HG03520 (cell line): Measurements from ENCODE around the gene TBC1D1.
"Not testable (repeated sequence)": the region's sequence is repeated elsewhere in the genome, so short reads cannot be mapped to it uniquely, and the experiment has no call there.

ENCODE experiments used
- ATAC-seq: cut with Tn5 transposase; IDR thresholded peaks from one replicate; pipeline ENCODE4 v1.9.1; 2021; ENCODE audit warnings: mild to moderate bottlenecking, moderate library complexity; ENCODE audit not compliant: unreplicated experiment

Gene TBC1D1

DNA sequence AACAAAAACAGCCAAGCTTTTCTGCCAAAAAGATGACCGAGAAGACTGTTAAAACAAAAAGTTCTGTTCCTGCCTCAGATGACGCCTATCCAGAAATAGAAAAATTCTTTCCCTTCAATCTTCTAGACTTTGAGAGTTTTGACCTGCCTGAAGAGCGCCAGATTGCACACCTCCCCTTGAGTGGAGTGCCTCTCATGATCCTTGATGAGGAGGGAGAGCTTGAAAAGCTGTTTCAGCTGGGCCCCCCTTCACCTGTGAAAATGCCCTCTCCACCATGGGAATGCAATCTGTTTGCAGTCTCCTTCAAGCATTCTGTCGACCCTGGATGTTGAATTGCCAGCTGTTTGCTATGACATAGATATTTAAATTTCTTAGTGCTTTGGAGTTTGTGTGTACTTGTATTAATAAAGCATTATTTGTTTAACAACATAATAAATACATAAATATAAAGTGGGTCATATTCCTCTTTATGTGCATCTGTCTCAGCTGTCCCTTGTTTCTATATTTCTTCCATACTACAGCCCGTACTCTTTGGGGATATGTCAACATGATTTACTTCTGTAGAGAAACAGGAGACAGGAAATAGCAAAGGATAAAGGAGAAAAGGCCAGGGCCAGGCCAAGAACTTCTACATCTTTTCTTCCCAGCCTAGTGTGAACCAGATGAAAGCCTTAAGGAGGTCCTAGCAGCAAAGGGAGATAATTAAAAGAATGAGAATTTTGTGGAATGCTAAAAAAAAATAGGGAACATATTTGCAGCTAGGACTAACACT lies 70.0 kb downstream of the TBC1D1 start:
- no peak for ATAC-seq

DNA sequence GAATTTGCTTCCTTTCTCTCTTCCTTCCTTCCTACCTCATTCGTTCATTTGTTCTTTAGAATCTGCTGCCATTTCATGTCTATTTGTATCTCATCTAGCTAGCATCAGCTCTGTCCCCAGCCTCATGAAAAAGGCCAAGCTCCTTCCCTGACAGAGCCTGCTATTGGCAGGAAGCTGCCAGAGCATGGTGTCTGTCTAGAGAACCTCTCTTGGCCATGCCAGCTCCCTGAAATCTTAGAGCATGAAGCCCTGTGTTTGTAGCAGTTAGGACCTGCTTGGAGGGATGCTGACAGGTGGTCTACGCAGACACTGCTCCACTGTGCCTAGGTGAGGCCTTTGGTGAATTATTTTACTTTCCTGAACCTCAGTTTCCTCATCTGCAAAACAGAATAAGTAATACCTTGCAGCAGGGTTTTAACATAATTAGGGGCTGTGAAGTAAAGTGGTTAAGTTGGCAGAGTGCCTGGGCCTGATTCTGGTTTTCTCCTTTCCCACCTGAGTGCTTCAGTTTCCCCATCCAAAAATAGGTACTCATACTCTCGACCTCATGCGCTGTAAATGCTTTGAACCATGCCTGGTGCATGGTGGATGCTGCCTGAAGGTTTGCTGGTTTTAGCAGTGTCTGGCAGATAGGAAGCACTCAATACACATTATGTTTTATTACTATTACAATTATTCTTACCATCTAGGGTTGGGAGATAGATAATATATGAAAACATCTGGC lies 74.0 kb downstream of the TBC1D1 start:
- no peak for ATAC-seq

DNA sequence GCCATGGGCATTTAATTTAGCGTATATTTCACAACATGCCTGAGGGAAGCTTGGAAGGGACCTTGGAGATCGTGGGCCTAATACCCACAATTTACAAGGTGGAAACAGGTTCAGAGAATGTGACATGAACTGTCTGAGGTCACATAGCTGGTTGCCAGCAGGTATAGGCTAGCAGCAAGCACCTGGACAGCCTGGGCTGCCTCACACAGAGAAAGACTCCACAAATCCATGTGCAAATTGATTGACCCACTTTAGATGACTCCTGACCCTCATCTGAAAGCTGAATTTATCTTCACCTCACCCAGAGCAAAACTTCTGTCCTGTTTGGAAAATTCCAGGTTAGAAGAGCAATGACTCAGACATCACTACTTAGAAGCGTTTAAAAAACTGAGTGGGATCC lies 75.2 kb downstream of the TBC1D1 start:
- ATAC-seq, result no peak

DNA sequence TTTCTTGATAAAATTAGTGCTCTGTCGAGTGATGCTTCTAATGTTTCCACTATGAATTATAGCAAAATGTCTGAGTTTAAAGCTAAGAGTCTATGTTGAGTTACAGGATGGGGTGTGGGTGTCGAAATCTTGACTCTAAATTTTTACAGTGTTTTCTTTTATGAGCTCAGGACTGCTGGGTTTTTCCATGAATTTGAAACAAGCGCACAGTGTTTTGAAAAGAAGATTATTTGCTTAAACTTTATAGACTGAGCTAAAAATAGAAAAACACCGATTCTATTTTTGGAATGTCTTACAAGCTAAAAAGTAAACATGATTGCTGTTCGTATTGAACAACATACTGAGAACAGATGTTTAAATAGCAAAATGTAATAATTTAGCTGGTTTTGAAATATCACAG lies 76.9 kb downstream of the TBC1D1 start:
- ATAC-seq, result no peak

DNA sequence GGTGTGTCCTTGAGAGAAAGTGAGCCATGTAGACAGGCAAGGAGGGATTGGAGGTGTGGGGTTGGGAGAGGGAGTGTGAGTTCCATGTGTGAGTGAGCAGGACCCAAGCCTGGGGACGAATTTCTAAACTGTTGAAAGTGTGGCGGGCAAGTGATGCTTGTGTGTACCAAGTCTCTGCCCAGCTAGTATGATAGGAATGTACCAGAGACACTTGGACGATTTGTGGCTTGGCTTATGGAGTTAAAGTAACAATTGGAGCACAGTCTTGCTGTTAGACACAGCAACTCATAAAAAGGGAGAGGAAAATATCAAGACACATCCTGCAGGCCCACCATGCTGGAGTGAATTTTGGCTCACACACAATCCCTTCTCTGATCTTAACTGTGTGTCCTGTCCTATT lies 77.9 kb downstream of the TBC1D1 start:
- ATAC-seq, result no peak

DNA sequence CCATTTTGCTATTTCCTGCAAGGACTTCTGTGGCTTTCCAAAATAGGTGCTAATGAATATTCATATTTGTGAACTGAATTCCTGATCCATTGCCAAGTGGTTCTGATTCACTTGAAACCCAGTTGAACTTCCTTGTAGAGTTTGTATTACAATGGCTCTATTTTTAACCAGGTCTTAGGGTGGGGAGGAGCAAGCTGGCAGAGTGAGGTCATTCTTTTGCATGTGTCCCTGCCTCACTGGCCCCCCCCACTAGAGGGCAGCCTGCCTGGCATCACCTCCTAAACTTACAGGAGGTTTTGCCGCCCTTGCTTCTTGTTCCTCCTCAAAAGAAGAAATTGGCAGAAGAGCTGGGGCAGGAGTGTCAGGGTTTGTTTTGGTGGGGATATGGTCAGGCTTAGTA lies 79.8 kb downstream of the TBC1D1 start:
- ATAC-seq, result peak; percentile 67

DNA sequence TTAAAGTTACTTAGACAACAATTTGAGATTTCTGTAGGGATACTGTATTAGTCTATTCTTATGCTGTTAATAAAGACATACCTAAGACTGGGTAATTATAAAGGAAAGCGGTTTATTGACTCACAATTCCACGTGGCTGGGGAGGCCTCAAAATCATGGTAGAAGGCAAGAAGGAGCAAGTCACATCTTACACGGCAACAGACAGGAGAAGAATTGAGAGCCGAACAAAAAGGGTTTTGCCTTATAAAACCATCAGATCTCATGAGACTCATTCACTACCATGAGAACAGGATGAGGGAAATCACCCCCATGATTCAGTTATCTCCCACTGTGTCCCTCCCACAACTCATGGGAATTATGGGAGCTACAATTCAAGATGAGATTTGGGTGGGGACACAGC lies 80.3 kb downstream of the TBC1D1 start:
- no peak for ATAC-seq

DNA sequence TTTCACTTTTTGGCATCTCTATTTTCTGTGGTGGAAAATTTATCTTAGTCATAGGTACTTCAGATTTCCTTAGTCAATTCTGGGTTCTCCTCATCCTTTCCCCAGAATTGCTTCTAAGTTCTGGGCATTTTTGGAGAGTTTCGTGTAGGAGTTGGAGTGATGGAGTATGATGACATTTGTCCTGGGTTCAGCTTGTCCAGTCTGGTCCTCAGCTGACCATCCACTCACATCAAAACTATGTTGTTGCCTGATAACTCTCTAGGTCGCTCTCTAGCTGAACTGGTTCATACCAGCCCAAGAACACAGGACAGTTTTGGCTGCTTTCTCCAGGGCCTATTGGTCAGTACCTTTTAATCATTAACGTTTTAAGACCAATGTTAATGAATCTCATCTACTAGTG lies 82.6 kb downstream of the TBC1D1 start:
- ATAC-seq, result no peak

DNA sequence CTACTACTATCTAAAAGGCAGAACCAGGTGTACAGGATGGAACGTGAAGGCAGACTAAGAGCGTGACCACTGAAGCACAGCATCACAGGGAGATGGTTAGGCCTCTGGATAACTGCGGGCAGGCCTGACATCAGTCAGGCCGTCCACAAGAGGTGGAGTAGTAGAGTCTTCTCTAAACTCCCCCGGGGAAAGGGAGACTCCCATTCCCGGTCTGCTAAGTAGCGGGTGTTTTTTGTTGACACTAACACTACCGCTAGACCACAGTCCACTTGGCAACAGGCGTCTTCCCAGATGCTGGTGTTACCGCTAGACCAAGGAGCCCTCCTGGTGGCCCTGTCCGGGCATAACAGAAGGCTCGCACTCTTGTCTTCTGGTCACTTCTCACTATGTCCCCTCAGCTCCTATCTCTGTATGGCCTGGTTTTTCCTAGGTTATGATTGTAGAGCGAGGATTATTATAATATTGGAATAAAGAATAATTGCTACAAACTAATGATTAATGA lies 84.5 kb downstream of the TBC1D1 start:
- ATAC-seq, result not testable (repeated sequence)

DNA sequence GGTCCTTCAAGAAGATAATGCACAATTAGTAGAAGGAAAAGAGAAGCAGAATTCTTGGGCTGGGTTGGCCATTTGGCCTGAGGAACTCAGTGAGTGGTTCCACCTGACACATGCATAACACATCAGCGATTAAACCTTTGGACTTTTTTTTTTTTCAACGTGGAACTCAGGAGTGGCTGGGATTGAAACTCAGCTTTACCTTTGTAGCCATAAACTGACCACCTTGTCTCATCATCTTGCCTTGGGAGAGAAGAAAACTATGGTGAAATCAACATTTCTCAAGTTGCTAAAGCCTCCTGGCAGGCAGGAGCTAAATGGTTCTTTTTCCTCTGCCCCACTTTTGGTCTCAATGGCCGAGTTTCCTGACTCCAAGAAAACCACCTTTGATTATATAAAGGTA lies 85.6 kb downstream of the TBC1D1 start:
- ATAC-seq, result no peak

DNA sequence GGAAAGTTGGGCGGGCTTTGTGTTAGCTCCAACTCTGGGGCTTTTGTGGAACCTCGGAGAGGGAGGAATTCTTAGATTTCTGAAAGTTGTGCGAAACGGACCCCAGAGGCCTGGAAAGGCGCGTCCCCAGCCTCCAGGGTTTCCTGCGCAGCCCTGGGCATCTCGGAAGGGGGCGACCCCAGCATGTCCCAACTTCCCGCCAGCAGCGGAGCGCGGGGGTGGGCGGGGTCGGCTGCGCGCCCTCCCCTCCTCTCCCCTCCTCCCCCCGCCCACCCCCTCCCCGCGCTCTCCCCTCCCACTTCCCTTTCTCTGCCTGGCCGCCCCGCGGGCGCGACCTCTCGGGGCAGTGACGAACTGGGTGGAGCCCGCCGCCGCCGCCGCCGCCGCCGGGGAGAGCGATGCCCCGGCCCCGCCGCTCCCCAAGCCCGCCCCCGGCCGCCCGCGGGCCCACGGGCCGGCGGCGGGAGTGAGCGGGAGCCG lies 86.1 kb downstream of the TBC1D1 start:
- ATAC-seq, result peak; percentile 76

DNA sequence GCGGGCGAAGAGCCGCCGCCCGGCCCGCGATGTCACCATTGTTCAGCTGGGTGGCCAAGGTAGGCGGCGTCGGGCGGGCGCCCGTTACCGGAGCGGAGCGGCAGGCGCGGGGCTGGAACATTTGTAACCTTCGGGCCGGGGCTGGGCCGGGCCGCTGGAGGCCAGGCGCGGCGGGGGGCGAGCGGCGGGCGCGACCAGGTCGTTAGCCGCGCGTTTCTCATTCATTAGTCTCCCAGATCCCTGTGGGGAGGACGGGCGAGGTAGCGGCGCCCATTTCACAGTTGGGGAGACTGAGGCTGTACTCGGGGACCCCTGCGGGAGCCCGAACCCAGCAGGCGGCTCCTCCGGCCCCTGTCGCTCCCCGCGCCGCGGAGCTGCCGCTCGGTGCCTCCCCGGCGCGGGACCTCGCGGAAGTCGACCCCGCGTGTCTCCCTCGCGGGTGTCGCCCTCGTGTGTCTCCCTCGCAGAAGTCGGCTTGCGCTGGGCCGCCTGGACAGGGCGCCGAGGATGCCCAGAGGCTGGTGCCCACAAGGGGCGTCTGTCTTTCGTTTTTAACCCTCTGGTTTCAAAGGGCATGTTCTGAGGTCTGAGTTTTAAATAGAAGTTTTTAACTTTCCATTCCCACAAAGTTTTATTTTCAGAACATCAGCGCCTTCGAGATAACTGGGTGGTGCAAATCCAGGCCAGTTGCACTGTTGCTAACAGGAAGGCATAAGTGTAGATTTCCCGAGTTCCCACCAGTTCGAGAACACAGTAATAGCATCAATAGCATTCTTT lies 86.8 kb downstream of the TBC1D1 start:
- peak; percentile 47 for ATAC-seq

DNA sequence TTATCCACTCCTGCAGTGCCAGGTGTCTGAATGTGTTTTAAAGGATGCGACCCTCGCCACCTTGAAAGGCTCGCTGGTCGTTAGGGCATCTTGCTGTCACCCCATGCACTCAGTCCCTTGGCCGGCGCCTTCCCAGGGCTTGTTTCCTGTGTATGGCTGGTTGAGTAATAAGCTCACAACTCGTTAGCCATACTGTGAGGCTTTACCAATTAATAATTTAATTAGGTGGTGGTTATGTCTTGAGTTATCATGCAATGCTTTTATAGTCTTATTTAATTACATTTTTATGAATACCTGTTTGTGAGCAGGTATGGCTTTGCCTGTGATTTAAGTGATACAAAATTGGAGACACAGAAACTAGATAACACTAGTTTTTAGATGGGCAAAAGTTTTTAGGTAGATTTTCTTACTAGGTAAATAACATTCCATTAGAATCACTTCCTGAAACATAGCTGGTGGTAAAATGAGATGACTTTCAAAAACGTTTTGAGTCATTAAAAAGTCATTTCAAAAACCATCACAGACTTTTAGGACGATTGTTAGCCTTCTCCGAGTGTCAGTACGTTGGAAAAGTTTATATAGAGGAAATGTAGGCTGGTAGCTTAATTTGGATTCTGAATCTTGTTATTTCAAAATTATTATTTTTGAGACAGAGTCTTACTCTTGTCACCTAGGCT lies 87.5 kb downstream of the TBC1D1 start:
- peak; percentile 22 for ATAC-seq

DNA sequence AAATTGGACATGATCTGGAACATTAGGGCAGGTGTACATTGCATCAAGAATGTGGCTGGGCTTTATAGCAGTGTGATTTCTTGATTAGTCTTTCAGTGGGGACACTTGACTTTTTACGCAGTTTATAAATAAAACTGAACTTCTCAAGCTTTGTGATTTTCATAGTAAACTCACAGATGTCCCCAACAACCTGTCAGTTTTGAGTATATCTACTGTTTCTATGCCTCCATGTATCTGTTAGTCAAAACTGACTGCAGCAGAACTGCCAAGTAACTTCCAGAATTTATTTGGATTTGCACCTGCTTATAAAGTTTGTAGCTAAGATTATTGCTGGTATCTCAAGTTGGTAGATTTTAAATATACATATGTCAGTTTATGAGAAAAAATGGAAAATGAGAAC lies 89.4 kb downstream of the TBC1D1 start:
- ATAC-seq, result no peak

DNA sequence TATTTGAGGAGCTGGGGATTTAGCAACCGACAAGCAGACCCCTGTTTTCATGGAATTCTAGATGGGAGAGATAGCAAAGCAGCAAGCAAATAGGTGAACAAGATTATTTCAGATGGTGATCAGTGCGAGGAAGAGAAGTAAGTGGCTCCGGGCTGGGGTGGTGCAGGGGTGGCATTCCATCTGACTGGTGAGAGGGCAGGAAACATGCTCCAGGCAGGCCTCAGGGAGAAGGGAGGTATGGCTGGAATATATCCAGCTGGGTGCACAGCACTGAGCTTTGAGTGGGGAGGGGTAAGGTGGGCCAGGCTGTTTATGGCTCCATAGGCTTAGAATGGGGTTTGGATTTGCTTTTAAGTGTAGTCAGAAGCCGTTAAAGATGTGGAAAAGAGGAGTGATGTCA lies 90.5 kb downstream of the TBC1D1 start:
- no peak for ATAC-seq

DNA sequence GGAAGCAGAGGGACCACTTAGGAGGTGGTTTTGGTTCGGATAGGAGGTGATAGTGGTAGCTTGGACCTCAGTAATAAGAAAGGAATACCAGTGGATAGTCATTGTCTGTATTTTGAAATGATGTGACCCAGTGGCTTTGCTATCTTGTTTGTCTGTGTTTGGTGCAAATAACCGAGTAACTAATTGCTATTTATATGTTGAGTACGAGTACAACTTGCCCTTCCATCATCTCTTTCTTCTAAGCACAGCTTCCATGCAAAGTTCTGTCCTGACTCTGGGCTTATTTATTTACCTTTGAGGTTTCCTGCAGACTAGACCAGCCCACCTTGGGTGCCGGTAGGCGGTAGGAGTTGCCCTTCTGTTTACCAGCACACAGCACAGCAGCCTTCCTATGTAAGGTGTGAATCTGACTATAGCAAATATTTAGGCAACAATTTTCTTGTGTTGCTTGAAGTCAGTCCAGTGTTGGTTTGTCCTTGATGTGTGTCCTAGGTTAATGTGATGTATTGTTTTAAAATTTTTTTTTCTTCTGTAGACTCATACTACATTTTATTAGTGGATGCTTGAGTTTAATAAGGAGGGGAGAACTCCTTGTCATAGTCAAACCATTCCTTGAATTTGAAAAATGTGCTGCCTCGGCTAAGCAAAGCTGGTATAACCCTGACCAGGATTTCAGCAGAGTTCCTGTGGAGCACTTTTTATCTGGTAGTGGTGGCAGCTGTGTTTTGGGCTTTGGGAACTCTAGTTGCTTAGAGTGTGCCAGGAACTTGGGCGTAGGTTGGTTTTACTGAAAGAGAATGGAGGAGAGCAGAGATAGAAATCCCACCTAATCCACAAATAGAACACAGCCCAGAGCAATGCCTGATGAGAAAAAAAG lies 91.2 kb downstream of the TBC1D1 start:
- ATAC-seq, result no peak

DNA sequence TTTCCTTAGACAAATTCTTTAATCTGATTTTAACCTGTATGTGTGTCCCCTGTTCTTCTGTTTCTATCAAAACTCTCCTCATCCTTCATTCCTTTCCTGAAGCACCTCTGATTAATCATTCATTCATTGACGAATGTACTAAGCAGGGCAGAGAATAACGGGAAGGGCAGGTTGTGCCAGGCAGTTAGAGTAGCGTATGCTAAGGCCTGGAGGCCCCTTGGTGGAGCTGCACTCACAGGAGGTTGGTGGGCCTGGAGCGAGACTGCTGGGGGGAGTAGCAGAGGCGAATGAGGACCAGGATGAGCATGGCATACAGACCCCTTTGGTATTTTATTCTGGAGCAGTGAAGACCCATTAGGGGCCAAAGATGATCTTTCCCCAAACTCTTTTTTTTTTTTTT lies 91.9 kb downstream of the TBC1D1 start:
- ATAC-seq, result no peak

DNA sequence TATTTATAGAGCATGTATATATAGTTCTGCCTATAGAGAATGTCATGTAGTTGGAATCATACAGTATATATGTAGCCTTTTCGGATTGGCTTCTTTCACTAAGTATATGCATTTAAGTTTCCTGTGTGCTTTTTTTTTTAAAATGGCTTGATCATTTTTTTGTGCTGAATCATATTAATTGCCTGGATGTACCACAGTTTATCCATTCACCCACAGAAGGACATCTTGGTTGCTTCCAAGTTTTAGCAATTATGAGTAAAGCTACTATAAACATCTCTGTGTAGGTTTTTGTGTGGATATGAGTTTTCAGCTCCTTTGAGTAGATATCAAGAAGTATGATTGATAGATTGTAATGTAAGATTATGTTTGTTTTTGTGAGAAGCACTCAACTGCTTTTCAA lies 93.1 kb downstream of the TBC1D1 start:
- no peak for ATAC-seq

DNA sequence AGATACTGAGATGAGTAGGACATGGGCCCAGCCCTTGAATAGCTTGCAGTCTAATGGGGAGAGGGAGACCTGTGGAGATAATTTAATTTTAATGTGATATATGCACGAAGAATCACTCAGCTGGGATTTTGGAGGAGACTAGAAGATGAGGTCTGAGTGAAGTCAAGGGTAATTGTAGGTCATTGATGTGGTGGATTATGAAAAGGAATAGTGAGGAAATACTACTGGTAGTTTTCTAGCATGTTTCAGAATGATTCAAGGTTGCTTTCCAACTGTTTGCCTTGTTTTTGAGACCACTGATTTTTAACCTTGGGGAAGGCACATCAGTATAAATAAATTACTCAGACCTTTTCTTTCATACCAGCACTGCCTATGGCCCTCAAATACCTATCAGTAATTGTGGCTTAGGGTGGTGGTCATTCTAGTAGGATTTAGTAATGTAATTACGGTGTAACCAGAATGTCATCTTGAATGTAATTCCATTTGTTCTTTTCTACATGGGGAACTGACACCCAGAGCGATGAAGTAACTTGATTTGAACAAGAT lies 94.9 kb downstream of the TBC1D1 start:
- ATAC-seq, result no peak

DNA sequence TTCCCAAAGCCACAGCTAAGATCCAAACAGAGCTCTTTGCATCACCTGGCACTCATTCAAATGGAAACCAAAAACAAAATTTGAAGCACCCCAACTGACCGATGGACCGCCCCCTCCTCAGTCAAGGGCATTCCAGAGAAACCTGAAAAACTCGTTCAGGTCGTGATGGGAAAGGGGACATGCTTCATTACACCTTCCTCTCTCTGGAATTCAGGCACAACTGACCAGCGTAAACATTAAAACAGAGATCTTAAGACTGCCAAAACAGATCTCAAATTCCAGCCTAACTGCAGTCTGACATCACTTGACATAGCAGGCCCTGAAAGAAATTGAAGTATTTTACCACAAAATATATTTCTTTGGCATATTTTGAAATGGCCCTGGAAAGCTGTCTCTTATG lies 97.8 kb downstream of the TBC1D1 start:
- no peak for ATAC-seq
